Uterus (tissue), 2 donors: ENCODE data around the gene ARFGEF3.

Source experiments
- CTCF ChIP-seq, 4 experiments: fragments of 200-600 bp in 2 of 4; fragments of 450-650 bp in 2 of 4; sonication (generic) in 2 of 4; IDR thresholded peaks; one replicate each; pipeline ENCODE4 v1.5.1; 2016 to 2019; ENCODE audit warnings: antibody characterized with exemption in 4 of 4, mild to moderate bottlenecking in 2 of 4, moderate library complexity in 1 of 4
- POLR2A ChIP-seq, 2 donors: fragments of 450-650 bp; IDR thresholded peaks; one replicate each; pipeline ENCODE4 v1.6.1; 2016; ENCODE audit warnings: antibody characterized with exemption in 2 of 2, mild to moderate bottlenecking in 1 of 2, moderate library complexity in 1 of 2

GRCh38 chr6:138255443-138255842 is 93.7 kb downstream of the ARFGEF3 start:
- TF ChIP-seq CTCF (IDR thresholded peaks at IDR 0.05) (no peak), POLR2A (IDR thresholded peaks at IDR 0.05) (no peak)
